Adrenal gland (tissue), 12 donors: Measurements from ENCODE around the gene TRIOBP. TPM values are rescaled to one million over a fixed set of nuclear protein-coding genes. Genes with fewer than 3 reads are reported as not detected.
"Not testable (repeated sequence)": the region's sequence is repeated elsewhere in the genome, so short reads cannot be mapped to it uniquely, and the experiment has no call there.

Source experiments
- DNase-seq, 7 donors: peaks; one replicate each; pipeline ENCODE4 v3.0.0-alpha.2; 2019 to 2020
- H3K27ac ChIP-seq, 5 donors: fragments of 200-600 bp; sonication (generic) in 4 of 5; 1 replicate in 3 of 5; 2 replicates in 2 of 5; pipeline versions ENCODE4 v1.5.1 to v1.8.0; 2016 to 2020; ENCODE audit warnings: mild to moderate bottlenecking in 1 of 5
- H3K27me3 ChIP-seq: fragments of 200-600 bp; 2 replicates; pipeline ENCODE4 v1.8.0; 2021
- H3K36me3 ChIP-seq, 2 donors: fragments of 200-600 bp; replicated peaks in 1 of 2; 1 replicate in 1 of 2; 2 replicates in 1 of 2; pipeline versions ENCODE4 v1.5.1 to v1.8.0; 2018 to 2022
- H3K4me1 ChIP-seq, 2 donors: fragments of 200-600 bp; replicated peaks in 1 of 2; 1 replicate in 1 of 2; 2 replicates in 1 of 2; pipeline versions ENCODE4 v1.5.1 to v1.8.0; 2018 to 2021
- H3K4me3 ChIP-seq, 4 donors: fragments of 200-600 bp; sonication (generic) in 3 of 4; one replicate each; pipeline ENCODE4 v1.5.1; 2016 to 2018
- H3K9me3 ChIP-seq, 3 donors: fragments of 200-600 bp; sonication (generic) in 1 of 3; replicated peaks in 1 of 3; 1 replicate in 2 of 3; 2 replicates in 1 of 3; pipeline versions ENCODE4 v1.5.1 to v1.8.0; 2016 to 2021
- CTCF ChIP-seq, 6 experiments: fragments of 450-650 bp in 4 of 6; fragments of 200-600 bp in 2 of 6; sonication (generic) in 1 of 6; IDR thresholded peaks; 1 replicate in 5 of 6; 2 replicates in 1 of 6; pipeline versions ENCODE4 v1.5.1 to v1.8.0; 2016 to 2021; ENCODE audit warnings: antibody characterized with exemption in 6 of 6, mild to moderate bottlenecking in 2 of 6, moderate library complexity in 1 of 6
- POLR2A ChIP-seq, 2 donors: fragments of 450-650 bp; IDR thresholded peaks; one replicate each; pipeline ENCODE4 v1.6.1; 2017; ENCODE audit warnings: antibody characterized with exemption in 2 of 2, mild to moderate bottlenecking in 2 of 2, moderate library complexity in 1 of 2
- WGBS, 4 donors: extraction: QIAGEN DNeasy Blood & Tissue Kit in 2 of 4; methylation state at CpG; one replicate each; pipeline versions ENCODE4 v1.1.5 to v1.1.7; 2013 to 2017; 5-methylcytosine and 5-hydroxymethylcytosine counted together
- intact Hi-C, 2 donors: fragments of 100-400 bp; cut with DNase I; formaldehyde crosslinking; loops; one replicate each; pipeline versions ENCODE4 v1.14.1 to v1.15.0; 2022 to 2023
- polyA plus RNA-seq, 3 donors: library from polyadenylated mRNA; stranded (reverse); fragments of 200-250 nt in 2 of 3; fragments of 350-450 nt in 1 of 3; fragmentation: Illumina TruSeq in 1 of 3; extraction: RNeasy Lipid Tissue Mini Kit (QIAGEN cat#74804) in 1 of 3; gene quantifications; one replicate each; pipeline ENCODE4 v1.2.3, GENCODE V29; 2013 to 2014
- total RNA-seq, 9 donors: library from RNA; depleted of rRNA in 4 of 9; stranded (reverse); fragments of >200 nt in 4 of 9; fragments of 120-200 nt in 1 of 9; fragmentation: NEBNext Ultra II Directional in 1 of 9; extraction: Animal tissue kit (Norgen Biotek cat#: 25700) in 1 of 9; gene quantifications; one replicate each; pipeline versions ENCODE4 v1.1.0 to v1.2.4, GENCODE V29; 2013 to 2023
- donor health status: healthy with polysubstance abuse.
- donor health status: Bipolar disorder and iron deficiency.
- donor health status: DM: yes; HTN: yes; CAD: no.
- donor health status: DM: no; HTN: no; CAD: no.
- donor health status: DM: no; HTN: no; CAD: no.
- donor health status: DM: yes; HTN: yes; CAD: no.

The TRIOBP gene
- total and polyA plus RNA-seq, 12 donors = 24.6 to 146 (median 90.3) TPM

GRCh38 chr22:37650463-37651136 lies 46.2 kb upstream of the TRIOBP start:
- H3K4me1 ChIP-seq = peaks cover 0 to 10% of the 10 kb centered on the region in 2 donors
- TF ChIP-seq POLR2A (IDR thresholded peaks at IDR 0.05) (no peak), CTCF (IDR thresholded peaks at IDR 0.05) (no peak)
- no peak overlapping the region for H3K4me3 ChIP-seq
- intact Hi-C loops = no loop called here
- H3K27ac ChIP-seq = no peak overlapping the region
- no peak for DNase-seq
- H3K9me3 ChIP-seq = no peaks in the 10 kb centered on the region
- H3K27me3 ChIP-seq = no peaks in the 10 kb centered on the region
- WGBS, 4 donors = 93 to 96% (median 95%) methylated on average over 9 to 17 of the region's 17 CpGs
- H3K36me3 ChIP-seq = peaks cover 0 to 26% of the 10 kb centered on the region in 2 donors

GRCh38 chr22:37654563-37655251 lies 42.1 kb upstream of the TRIOBP start:
- Histone ChIP-seq H3K36me3 (peaks cover 0 to 22% of the 10 kb centered on the region in 2 donors), H3K4me3 (no peak overlapping the region), H3K4me1 (peaks cover 6 to 11% of the 10 kb centered on the region in 2 donors), H3K9me3 (no peaks in the 10 kb centered on the region), H3K27ac (peak overlapping the region in 1 of 5 donors; percentile 40), H3K27me3 (no peaks in the 10 kb centered on the region)
- TF ChIP-seq POLR2A (IDR thresholded peaks at IDR 0.05) (no peak), CTCF (IDR thresholded peaks at IDR 0.05) (no peak)
- DNase-seq = peak in 1 of 7 donors; percentile 16
- intact Hi-C loops = no loop called here
- 80 to 93% (median 91%) methylated on average over 13 to 14 of the region's 14 CpGs for WGBS, 4 donors

DNA sequence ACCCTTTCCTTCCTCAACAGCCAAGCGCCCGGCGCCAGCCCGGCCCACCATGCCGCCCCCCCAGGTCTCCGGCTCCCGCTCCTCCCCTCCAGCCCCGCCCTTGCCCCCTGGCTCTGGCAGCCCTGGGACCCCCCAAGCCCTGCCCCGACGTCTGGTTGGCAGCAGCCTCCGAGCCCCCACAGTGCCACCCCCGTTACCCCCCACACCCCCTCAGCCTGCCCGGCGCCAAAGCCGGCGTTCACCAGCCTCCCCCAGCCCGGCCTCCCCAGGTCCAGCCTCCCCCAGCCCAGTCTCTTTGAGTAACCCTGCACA lies 41.6 kb upstream of the TRIOBP start:
- DNase-seq = peak in 1 of 7 donors; percentile 33
- intact Hi-C loops = no loop called here
- H3K27me3 ChIP-seq = no peaks in the 10 kb centered on the region
- no peak for TF ChIP-seq CTCF (IDR thresholded peaks at IDR 0.05)
- no peak for TF ChIP-seq POLR2A (IDR thresholded peaks at IDR 0.05)
- no peaks in the 10 kb centered on the region for H3K9me3 ChIP-seq
- WGBS, 4 donors = 90 to 100% (median 95%) methylated on average over 1 to 17 of the region's 17 CpGs
- H3K4me1 ChIP-seq = peaks cover 11 to 16% of the 10 kb centered on the region in 2 donors
- H3K36me3 ChIP-seq = peaks cover 0 to 21% of the 10 kb centered on the region in 2 donors
- H3K27ac ChIP-seq = peak overlapping the region in 1 of 5 donors; percentile 40
- H3K4me3 ChIP-seq = no peak overlapping the region

GRCh38 chr22:37656583-37656982 lies 40.3 kb upstream of the TRIOBP start:
- WGBS, 4 donors = 94 to 97% (median 97%) methylated on average over 4 of the region's 4 CpGs
- peak overlapping the region in 4 of 5 donors; percentile 38 to 52 (median 40) for H3K27ac ChIP-seq
- intact Hi-C loops = not testable (repeated sequence)

More at GRCh38 chr22:37656583-37656982, 40.3 kb upstream of the TRIOBP start:
- peaks cover 24 to 30% of the 10 kb centered on the region in 2 donors for H3K4me1 ChIP-seq
- not testable (repeated sequence) for H3K4me3 ChIP-seq, DNase-seq, H3K27me3 ChIP-seq, H3K36me3 ChIP-seq, H3K9me3 ChIP-seq
